ENCODE measurements around the gene AXDND1. TPM values are rescaled to one million over a fixed set of nuclear protein-coding genes. Genes with fewer than 3 reads are reported as not detected.
"Not testable (repeated sequence)": the region's sequence is repeated elsewhere in the genome, so short reads cannot be mapped to it uniquely, and the experiment has no call there.

Gene AXDND1
- total and polyA plus RNA-seq, 2 of the 8 experiments (the other 6 are each of a cell fraction or from before 2014, with no cell fraction given), result 0.61 TPM; not detected in 1

- TF ChIP-seq HDAC2 (IDR thresholded peaks at IDR 0.05; ENCODE audit: borderline replicate concordance in 1 of 2, low read depth in 2 of 2, low read length in 2 of 2) (no peak), POU5F1 (IDR thresholded peaks at IDR 0.05; ENCODE audit: low read depth, low read length) (no peak), BACH1 (IDR thresholded peaks at IDR 0.05; ENCODE audit: low read length) (no peak), CBX8 (IDR thresholded peaks at IDR 0.05; ENCODE audit: borderline replicate concordance, low read depth, low read length) (no peak), SP1 (IDR thresholded peaks at IDR 0.05; ENCODE audit: low read depth, low read length) (no peak), ATF2 (IDR thresholded peaks at IDR 0.05; ENCODE audit: low read length) (no peak), TCF12 (IDR thresholded peaks at IDR 0.05; ENCODE audit: low read depth, low read length) (no peak)
- TF ChIP-seq, protein P1, sequence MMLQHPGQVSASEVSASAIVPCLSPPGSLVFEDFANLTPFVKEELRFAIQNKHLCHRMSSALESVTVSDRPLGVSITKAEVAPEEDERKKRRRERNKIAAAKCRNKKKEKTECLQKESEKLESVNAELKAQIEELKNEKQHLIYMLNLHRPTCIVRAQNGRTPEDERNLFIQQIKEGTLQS (IDR thresholded peaks at IDR 0.05; ENCODE audit: insufficient read depth, low read depth, low read length), result no peak
Observed at GRCh38 chr1:179448437-179449149, 82.8 kb downstream of the AXDND1 start (continued).

- H2AK5ac ChIP-seq (ENCODE audit: low read depth, low read length); H4K5ac ChIP-seq (ENCODE audit: insufficient read length, low read depth, low read length); H2BK5ac ChIP-seq (ENCODE audit: low read depth, low read length); H2BK120ac ChIP-seq (replicated peaks; ENCODE audit: low read depth, low read length); H4K20me1 ChIP-seq (replicated peaks in 1 of 2; ENCODE audit: control insufficient read depth in 1 of 2, insufficient read depth in 2 of 2, low read length in 2 of 2); H3K36me3 ChIP-seq (ENCODE audit: control insufficient read depth in 2 of 4, insufficient read depth in 4 of 4, low read length in 3 of 4); FAIRE-seq; H3K27ac ChIP-seq (ENCODE audit: low read depth, low read length); CTCF ChIA-PET (ENCODE audit: partially characterized antibody); H3K23ac ChIP-seq (ENCODE audit: insufficient read length); H3K27me3 ChIP-seq (replicated peaks in 1 of 4; ENCODE audit: control insufficient read depth in 3 of 4, extremely low read depth in 1 of 4, insufficient read depth in 3 of 4, low read length in 3 of 4); H3K9me3 ChIP-seq (ENCODE audit: insufficient read depth in 2 of 2, low read depth in 1 of 2, low read length in 1 of 2); H3K56ac ChIP-seq (replicated peaks; ENCODE audit: insufficient read length, low read depth, low read length); H3K4me3 ChIP-seq (ENCODE audit: extremely low read depth in 1 of 4, insufficient read depth in 2 of 4, low read depth in 3 of 4, low read length in 4 of 4); H4K91ac ChIP-seq (replicated peaks; ENCODE audit: insufficient read length, low read length); H3K4ac ChIP-seq (replicated peaks; ENCODE audit: insufficient read length, low read depth, low read length); H3K79me2 ChIP-seq (ENCODE audit: control insufficient read depth in 1 of 2, insufficient read depth in 2 of 2, low read length in 2 of 2); H2BK20ac ChIP-seq (ENCODE audit: low read length); H3K14ac ChIP-seq (ENCODE audit: insufficient read length); H2BK15ac ChIP-seq (ENCODE audit: low read length); DNase-seq (ENCODE audit: low read depth in 1 of 2, low spot score in 2 of 2); H3K79me1 ChIP-seq (ENCODE audit: low read depth, low read length); H3K4me2 ChIP-seq (ENCODE audit: insufficient read depth in 1 of 2, low read depth in 2 of 2, low read length in 2 of 2); H3K18ac ChIP-seq (ENCODE audit: extremely low read depth, low read length); H2BK12ac ChIP-seq (ENCODE audit: low read depth, low read length); POLR2A ChIA-PET (ENCODE audit: partially characterized antibody); H3K9ac ChIP-seq (replicated peaks in 1 of 4; ENCODE audit: extremely low read depth in 1 of 4, low read depth in 3 of 4, low read length in 3 of 4); H4K8ac ChIP-seq (ENCODE audit: extremely low read depth, insufficient read depth, low read length); H2AFZ ChIP-seq (ENCODE audit: low read length); H3K4me1 ChIP-seq (replicated peaks in 1 of 4; ENCODE audit: control insufficient read depth in 3 of 4, insufficient read depth in 4 of 4, low read length in 3 of 4); H3K23me2 ChIP-seq (ENCODE audit: low read depth, low read length): not testable (repeated sequence)
- 100% methylated on average over 2 of the region's 2 CpGs; no CpG with 5 or more reads in 1 of the 2 experiments for WGBS, 2 experiments (ENCODE audit: extremely low coverage in 1 of 2, insufficient coverage in 1 of 2, insufficient read length in 1 of 2, insufficient replicate concordance in 2 of 2, low coverage in 1 of 2, low lambda C conversion rate in 2 of 2, missing lambda C conversion rate in 1 of 2)
Observed at GRCh38 chr1:179459606-179460206, 93.9 kb downstream of the AXDND1 start.
